Central memory CD4-positive, alpha-beta T cell (primary cell): ENCODE data around the gene CDH3.

Source experiments
- DNase-seq: peaks from one replicate; pipeline ENCODE4 v3.0.0; 2022

The CDH3 gene

DNA sequence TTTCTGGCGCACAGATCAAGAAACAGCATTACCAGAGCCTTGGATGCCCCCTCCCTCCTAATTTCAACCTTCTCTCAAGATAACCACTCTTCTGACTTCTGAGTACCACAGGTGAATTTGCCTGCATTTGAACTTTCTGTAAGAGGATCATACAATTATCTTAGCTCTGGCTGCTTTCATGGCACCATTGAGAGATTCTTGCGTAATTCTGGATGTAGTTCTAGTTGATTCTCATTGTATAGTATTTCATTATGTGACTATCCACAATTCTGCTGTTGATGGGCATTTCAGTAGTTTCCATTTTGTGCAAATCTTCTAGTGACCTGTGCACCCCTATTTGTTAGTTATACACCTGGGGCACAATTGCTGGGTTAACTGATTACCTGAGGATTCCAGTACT lies 7.5 kb downstream of the CDH3 start:
- DNase-seq: no peak

DNA sequence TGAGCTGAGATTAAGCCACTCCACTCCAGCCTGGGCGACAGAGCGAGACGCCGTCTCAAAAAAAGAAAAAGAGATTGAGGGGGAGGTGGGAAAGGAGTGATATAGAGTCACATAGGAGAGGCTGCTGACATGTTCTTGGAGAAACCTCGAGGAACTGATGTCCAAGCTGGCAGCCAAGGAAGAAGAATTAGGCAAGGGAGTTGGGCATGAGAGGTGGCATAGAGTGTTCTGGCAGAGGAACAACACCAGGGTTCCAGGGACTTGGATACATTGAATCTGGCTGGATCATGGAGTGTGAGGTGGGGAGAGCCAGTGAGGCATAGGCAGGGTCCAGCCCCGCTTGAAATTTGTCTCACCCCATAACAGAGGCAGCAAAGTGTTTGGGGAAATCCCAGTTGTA lies 10.7 kb downstream of the CDH3 start:
- no peak for DNase-seq

- no peak for DNase-seq
Observed at GRCh38 chr16:68656751-68657150, 11.6 kb downstream of the CDH3 start.

- no peak for DNase-seq
Observed at GRCh38 chr16:68658341-68658973, 13.3 kb downstream of the CDH3 start.

GRCh38 chr16:68658974-68659360 lies 13.9 kb downstream of the CDH3 start:
- no peak for DNase-seq

- DNase-seq: no peak
Observed at GRCh38 chr16:68659412-68660358, 14.6 kb downstream of the CDH3 start.

GRCh38 chr16:68660359-68660795 lies 15.3 kb downstream of the CDH3 start:
- DNase-seq: no peak

DNA sequence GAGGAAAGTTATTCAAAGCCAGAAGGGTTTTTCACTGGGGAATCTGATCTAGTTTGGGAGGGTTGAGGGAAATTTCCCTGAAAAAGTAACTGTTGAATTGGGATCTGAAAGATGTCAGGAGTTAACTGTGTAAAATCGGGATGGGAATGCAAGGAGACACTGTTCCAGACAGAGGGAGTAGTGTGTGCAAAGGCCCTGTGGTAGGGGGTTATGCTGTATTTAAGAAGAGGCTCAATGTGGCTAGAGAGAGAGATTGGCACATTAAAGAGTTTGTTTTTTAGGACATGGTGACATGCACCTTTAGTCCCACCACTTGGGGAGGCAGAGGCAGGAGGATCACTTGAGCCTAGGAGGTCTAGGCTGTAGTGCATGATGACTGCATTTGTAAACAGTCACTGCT lies 16.9 kb downstream of the CDH3 start:
- DNase-seq: no peak

GRCh38 chr16:68664297-68664696 lies 19.2 kb downstream of the CDH3 start:
- no peak for DNase-seq

GRCh38 chr16:68665501-68665900 lies 20.4 kb downstream of the CDH3 start:
- DNase-seq: no peak

GRCh38 chr16:68668266-68668665 lies 23.2 kb downstream of the CDH3 start:
- no peak for DNase-seq

DNA sequence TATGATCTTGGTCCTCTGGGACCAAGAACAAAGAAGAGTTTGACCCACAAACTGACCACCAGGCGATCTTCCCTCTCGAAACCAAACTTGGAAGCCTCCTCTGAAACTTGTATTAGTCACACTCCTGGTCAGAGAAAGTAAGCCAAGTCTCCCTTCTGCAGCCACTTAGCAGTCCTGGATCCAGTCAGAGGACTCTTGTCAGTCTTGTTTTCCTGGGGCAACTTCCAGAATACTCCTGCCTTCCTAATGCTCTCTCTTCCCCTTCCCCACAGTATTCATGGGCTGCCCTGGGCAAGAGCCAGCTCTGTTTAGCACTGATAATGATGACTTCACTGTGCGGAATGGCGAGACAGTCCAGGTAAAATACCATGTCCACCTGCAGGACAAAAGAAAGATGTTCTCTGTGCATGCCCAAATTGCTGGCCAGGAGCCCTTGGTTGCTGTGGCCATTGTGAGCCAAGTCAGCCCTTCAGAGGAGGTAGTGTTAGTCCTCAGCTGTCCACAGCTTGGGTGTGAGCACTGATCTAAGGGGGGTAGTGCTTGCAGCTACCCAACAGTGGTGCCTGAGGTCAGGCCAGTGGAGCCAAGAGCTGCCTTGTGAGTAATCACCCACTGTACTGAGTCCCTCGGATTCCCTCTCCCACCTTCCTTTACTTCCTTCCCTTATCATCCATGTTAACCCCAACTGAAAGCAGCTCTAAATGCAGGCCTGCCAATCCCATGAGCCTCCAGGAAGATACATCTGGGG lies 31.2 kb downstream of the CDH3 start:
- DNase-seq: no peak

DNA sequence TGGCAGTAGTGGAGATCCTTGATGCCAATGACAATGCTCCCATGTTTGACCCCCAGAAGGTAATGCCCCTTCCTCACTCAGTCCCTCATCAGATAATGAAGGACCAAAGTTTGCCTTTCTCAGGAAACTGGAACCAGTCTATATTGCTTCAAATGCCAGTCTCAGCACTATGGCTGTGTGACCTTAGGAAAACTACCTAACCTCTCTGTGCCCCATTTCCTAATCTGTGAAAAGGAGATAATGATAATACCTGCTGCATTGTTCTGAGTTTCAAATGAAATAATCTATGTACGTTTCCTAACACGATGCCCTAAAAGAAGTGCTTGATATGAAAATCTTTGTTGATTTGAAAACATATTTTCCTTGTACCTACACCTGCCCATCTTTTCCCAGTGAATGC lies 35.9 kb downstream of the CDH3 start:
- DNase-seq: no peak

DNA sequence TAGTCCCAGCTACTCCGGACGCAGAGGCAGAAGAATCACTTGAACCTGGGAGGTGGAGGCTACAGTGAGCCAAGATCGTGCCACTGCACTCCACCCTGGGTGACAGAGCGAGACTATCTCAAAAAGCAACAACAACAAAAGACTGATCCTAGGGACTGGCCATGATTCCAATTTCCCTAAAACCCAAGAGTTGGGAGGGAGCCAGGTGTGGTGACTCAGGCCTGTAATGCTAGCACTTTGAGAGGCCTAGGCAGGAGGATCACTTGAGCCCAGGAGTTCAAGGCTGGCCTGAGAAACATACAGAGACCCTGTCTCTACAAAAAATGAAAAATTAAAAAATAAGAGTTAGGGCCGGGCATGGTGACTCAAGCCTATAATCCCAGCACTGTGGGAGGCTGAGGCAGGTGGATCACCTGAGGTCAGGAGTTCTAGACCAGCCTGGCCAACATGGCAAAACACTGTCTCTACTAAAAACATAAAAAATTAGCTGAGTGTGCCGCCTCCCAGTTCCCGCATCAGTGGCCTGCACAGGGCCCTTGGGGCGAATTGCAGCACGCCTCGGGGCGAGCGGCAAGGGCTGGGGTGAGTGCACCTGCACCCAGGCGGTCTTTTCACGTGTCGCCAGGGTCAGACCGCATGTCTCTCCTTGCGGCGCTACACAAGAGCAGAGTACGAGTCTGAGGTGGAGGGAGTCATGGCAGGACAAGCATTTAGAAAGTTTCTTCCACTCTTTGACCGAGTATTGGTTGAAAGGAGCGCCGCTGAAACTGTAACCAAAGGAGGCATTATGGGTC lies 40.8 kb downstream of the CDH3 start:
- no peak for DNase-seq

- no peak for DNase-seq
Observed at GRCh38 chr16:68686905-68687304, 41.8 kb downstream of the CDH3 start.

DNA sequence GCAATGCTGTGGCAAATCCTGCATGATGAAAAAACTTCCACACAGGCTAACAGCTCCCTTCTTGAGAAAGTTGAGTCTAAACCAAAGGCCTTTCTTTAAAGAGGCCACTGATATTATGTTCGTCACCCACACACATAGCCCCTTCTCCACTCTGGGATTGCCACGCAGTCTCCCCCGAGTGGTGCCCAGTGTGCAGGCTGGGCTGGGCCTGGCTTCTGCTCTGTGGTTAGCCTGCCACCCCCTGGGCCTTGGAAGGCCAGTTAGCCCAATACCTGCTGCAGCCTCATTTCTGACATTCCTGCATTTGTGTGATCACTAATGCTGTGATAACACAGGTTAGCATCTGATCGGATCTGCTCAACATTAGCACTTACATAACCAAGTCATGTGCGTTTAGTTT lies 44.8 kb downstream of the CDH3 start:
- no peak for DNase-seq

DNA sequence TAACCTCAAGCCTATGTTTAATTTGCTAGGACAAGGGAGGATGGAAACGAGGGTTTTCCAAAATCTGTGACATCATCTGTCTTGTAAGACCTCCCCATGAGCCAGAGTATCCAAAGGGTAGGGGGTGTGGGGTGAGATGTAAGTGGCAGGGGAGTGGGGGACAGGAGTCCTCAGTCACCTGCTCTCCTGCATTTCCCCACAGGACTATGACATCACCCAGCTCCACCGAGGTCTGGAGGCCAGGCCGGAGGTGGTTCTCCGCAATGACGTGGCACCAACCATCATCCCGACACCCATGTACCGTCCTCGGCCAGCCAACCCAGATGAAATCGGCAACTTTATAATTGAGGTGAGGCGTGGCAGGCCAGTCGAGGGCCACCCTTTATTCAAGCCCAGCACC lies 50.5 kb downstream of the CDH3 start:
- no peak for DNase-seq

GRCh38 chr16:68696514-68696913 lies 51.4 kb downstream of the CDH3 start:
- no peak for DNase-seq

- DNase-seq: no peak
Observed at GRCh38 chr16:68698091-68698490, 53.0 kb downstream of the CDH3 start.

- DNase-seq: no peak
Observed at GRCh38 chr16:68700120-68700519, 55.0 kb downstream of the CDH3 start.

DNA sequence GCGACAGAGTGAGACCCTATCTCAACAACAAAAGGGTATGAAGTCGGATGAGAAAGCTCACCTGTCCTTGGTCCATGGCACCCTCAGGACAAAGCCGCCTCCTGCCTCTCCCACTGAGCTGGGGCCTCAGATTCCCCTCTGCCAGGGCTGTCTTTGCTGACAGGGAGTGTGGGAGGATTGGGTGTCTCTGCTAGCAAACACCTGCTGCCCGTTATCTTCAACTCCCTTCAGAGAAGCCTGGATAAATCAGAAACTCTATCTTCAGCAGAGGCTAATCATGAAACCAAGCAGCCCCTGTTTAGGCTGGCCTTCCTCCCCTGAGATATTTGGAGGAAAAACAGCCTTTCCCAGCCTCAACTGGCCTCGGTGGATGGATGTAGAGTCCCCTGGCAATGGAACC lies 55.7 kb downstream of the CDH3 start:
- DNase-seq: no peak

DNA sequence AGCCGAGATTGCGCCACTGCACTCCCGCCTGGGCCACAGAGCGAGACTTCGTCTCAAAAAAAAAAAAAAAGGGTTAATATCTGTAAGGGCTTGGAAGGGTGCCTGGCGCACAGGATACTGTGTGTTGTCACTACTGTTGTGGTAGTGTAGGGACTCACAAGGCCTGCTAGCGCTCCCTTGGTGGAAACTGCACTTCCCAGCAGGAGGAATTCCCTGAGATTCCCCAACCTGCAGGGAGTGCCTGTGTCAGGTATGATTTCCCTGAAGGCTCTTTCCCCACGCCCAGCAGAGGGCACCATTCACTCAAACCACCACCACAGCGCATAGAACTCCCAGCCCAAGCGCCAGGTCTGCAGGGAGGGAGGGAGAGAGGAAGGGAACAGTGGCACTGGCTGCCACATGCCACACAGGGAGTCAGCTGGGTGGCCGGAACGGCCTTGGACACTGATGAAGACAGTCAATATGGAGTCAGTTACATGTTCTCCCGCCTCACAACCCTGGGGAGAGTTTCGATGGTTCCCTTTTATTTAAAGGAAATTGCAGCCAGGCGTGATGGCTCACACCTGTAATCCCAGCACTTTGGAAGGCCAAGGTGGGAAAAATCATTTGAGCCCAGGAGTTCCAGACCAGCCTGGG lies 59.2 kb downstream of the CDH3 start:
- peak; percentile 11 for DNase-seq
